Activated CD8-positive, alpha-beta memory T cell treated with anti-CD3 and anti-CD28 coated beads, Interleukin-2, amount 50 U/mL, for 1 hour (primary cell): ENCODE measurements around the gene ZIC1.

Source experiments
- DNase-seq: peaks from one replicate; pipeline ENCODE4 v3.0.0-alpha.2; 2020; ENCODE audit errors: extremely low read depth

Gene ZIC1

DNA sequence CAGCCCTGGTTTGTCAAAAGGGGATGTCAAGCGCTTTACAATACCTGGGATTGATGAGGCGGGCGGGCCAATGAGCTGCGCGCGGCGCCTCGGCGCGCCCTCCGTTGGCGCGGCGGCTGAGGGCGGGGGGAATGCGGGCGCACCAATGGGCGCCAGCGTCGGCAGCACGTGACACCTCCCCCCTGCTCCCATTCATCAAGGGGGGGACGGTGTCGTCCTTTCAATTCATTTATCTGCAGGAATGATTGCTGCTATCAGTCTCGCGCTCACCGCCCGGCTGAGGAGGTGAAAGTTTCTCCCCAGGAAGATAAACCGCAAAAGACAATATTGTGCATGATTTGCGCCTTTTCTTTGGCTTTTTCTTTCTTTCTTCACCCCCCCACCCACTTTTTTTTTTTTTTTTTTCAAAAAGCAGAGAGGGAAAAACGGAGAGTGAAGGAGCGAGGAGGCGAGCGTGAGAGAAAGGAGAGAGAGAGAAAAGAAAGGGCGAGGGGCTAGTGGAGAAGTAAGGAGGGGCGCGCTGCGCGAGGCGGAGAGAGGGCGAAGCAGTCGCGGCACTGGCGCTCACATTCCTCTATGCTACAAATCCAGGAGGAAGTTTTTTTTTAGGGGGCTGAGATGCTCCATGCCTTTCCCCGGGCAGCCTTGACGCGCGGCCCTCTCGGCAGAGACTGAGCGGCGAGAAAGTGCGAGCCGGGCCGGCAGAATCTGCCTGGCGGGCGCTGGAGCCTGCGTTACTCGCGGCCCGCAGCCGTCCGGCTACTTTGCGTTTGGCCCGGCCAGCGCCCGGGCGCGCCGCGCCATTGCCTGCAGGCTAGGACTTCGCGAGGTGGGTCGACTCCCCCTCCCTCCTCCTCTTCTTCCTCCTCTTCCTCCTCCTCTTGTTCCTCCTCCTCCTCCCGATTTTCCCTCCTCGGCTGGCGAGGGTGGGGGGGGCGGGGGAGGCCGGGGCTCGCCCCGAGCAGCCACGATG, at the start of gene ZIC1:
Gene ZIC1 (plus strand): TSS at position 223 of the 973 bp plus-strand sequence. CDS start 748 bp downstream, at position 971.
- DNase-seq, result no peak

DNA sequence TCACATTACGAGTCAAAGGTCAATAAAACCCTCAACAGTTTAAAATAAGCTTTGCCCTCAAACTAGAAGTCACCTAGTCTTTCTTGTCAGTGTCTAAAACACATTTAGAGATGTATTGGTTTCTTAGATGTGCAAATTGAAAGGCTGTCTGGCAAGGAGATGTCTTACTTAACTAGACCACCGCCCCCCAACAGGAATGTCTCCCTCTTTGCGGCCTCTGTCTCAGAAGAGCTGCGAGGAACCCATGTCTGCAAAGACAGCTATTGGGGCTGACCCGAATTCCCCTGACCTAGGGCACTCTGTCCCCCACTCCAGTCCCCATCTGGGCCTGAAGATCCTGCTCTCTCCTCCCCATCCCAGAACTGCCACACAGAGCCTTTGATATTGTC, 49.1 kb upstream of the ZIC1 start:
- no peak for DNase-seq

GRCh38 chr3:147360646-147361453, 48.3 kb upstream of the ZIC1 start:
- DNase-seq, result no peak

DNA sequence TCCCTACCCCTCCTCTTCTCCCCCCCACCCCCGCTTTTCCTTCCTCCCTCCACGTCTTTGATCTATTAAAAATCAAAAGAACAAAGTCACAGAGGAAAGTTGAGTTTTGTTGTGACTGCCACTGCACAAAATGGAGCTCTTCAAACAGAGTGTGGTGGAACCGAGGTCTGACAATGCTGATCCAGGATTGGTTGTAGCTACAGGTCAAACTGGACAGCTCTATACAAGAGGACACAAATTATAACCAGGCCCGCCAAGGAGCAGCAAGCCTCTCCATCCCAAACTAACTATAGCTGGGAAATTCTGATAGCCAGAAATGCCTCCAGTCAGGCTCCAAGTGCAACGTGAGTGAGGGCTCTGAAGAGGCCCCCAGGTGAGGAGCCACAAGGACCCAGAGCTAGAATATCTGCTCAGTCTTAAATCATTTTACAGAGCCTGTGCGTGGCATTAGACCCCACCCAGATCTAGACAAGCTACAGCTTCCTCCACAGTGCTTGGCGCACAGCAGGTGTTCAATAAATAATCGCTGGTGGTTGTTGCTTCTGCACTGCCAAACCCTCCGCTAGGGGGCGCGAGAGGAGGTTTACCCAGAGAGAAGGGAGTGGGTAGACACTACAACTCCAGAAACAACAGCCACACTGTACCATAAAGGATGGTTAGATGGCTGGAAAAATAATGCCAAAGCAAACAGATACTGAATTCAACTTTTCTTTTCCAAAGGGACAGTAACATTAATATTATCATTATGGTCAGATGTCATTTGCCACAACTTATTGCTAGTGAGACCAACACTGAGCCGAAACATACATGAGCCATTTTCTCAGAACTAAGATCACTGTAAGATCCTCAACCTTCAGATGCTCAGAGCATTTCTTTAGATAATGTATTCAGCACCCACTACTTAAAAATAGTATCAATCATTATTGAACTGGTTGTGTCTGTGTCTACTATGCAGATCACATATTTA, 47.4 kb upstream of the ZIC1 start:
- DNase-seq, result no peak

DNA sequence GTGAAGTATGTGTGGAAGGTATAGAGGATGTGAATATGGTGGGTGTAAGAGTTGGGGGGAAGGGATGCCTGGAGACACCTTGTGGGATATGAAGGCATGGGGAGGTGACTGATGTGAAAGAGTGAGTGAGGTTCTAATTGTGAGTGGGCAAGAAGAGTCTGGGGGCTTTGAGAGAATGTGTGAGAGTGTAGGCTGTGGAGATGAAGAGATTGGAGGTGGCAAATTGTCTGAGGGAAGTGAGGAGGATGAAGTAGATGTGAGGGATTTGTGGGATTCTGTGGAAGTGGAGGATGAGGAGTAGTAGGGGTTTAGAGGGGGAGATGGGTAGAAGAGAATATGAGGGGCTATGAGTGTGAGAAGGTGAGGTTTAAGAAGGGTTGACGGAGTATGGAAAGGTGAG, 44.4 kb upstream of the ZIC1 start:
- DNase-seq, result no peak

DNA sequence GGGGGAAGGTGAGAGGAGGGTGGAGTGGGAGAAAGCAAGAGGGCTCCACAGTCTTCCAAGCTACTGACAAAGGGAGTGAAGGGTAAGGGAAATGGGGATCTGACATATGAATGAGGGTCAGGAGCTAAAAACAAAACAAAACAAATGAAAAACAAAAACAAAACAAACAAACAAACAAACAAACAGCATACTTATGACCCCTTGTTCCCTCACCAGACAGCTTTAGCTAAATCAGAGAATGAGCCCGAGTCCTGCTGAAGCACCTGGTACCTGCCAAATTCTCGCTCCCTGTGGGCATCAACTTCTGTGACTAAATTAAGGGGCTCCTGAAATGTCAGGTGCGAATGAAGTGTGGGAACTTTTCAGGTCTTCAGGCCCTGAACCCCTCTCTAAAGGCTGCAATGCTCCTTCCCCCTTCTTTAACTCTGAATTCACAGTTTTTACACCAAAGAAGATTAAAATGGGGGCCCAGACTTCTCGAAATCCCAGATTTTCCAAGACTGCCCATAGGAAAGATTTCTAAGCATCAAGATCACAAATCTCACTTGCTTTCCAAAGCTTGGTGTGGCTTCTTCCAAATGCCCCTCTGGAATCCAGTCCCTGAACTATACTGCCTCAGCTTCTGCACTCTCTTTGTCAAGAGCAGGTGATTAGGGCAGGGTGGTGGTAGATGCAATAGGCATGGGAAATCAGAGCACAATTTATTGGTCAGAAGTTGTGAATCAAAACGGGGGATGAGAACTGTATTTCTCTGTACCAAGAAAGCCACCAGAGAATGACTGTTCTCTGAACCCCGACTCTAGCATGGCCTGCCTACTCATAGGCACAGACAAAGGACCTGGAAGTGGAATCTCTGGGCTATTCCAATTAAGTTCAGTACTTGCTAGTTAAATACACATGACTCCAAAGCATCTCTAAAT, 43.7 kb upstream of the ZIC1 start:
- no peak for DNase-seq

GRCh38 chr3:147367676-147368075, 41.5 kb upstream of the ZIC1 start:
- DNase-seq, result no peak

GRCh38 chr3:147368151-147368550, 41.0 kb upstream of the ZIC1 start:
- DNase-seq, result no peak

DNA sequence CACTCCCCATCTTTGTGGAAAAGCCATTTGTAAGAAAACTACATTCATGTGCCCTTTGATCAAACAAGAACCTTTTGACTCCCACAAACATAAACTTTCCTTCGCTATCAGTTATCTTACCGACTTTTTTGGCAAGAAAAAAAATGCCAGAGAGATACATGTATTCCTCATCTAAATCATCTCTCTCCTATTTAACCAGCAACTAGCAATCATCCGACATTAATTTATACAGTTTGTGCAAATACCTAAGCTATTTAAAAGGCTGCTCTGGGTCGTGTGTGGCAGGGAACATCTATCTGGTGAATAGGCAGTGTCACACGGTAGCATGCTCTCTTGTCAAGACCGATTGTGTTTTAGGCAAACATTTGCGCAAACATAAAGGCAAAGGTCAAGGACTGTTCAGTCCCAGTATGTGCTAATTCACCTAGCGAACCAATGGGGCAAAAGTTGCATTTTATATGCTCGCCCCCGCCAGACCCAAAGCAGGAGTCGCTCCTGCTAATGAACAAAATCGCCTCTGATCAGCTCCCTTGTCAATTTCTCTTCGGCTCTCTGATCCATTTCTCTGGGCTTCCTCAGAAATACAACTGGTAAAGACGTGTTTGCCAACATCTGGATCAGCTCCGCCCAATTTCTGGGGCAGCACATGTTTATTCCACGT, 40.5 kb upstream of the ZIC1 start:
- no peak for DNase-seq

GRCh38 chr3:147369231-147369630, 39.9 kb upstream of the ZIC1 start:
- no peak for DNase-seq

GRCh38 chr3:147369661-147370123, 39.5 kb upstream of the ZIC1 start:
- no peak for DNase-seq

DNA sequence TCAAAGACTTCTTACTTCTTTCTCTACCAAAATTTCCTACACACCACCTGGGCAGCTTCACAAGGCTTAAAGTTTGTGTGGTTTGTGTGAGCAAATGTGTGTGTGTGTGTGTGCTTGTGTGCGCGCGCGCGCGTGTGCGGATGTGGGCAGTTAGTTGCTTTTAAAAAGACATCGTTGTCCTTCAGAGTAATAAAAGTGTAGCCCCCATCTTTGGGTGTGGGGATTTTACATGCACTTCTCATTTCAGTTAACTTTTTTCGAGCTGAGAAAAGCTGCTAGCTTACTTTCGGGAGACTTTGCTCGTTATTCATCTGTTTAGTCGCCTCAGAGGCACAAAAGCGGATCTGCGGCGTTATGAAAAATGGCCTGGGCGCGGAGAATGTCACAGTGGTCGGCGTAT, 38.8 kb upstream of the ZIC1 start:
- no peak for DNase-seq

DNA sequence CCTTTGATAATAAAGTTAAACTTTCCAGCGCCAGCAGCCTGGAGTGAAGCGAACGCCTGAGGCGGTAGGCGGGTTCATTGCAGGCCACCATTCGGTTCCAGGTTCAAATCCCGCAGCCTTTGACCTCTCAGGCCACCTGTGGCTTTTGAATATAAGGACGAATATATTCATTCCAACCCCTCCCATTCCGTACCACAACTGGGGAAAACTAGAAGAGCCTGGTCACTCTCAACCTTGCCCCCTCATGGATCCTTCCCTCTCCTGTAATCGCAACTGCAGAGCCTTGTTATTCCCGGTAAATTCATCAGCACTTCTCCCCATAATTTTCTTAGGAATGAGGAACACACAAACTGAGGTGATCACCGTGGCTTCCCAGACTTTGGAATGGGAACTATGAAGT, 38.0 kb upstream of the ZIC1 start:
- DNase-seq, result no peak

- DNase-seq, result no peak
Observed at GRCh38 chr3:147371771-147372340, 37.3 kb upstream of the ZIC1 start.

DNA sequence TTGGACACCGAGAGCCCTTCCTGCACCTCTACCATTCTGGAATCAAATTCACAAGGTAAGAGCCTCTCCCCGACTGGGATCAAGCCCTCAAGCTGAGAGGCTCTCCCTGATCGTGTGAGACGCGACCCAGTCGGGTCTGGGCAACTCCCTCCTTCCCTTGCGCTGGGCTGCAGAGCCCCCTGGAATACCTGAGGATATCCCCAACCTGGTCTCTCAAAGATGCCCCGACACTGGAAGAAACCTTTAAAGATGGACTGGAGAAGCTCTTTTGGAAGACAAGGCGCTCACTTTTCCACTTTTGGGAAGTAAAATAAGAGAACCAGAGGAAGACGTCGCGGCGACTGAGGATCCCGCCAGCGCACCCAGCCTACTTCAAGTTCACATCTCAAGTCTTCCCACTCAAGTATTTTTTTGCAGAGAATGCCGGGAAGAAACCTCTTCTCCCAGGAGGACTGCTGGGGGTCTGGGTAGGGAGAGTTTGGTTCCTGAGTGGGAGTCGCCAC, 36.6 kb upstream of the ZIC1 start:
- DNase-seq, result no peak

DNA sequence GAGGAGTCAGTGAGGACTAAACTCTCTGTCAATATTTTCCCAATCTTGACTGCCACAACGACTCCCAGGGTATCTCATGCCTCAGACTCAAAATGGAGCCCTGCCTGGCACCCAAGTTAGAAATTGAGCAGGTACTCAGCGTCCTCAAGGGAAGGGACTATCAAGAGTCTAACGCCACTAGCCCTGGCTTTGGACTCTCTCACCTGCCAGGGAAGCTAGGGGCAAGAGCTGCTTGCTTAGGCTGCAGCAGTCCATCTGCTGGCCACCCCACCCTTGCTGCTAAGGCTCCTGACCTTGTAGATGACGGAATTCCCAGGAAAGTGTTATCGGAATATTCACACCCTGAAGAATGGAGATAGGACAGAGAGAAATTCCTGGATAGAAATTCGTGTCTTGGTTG, 35.9 kb upstream of the ZIC1 start:
- no peak for DNase-seq

- DNase-seq, result no peak
Observed at GRCh38 chr3:147377412-147378367, 31.5 kb upstream of the ZIC1 start.

DNA sequence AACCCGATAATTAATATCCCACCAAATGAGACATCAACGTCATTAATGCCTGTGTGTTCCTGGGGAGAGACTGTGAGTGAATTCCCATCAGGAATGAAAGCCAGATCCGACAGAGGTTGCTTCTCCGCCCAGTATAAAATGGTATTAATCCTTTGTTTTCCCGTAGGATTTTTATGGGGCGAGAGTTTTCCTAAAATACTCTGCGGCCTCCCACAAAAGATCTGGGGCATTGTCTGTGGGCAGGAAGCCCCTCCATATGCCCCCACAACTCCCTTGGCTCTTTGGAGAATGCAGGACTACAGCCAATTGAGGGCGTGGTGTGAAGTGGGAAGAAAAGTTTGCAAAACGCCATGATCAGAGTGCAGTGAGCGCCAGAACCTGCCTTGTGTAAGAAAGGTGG, 29.5 kb upstream of the ZIC1 start:
- DNase-seq, result no peak
